ENCODE data around the gene FBL.

DNA sequence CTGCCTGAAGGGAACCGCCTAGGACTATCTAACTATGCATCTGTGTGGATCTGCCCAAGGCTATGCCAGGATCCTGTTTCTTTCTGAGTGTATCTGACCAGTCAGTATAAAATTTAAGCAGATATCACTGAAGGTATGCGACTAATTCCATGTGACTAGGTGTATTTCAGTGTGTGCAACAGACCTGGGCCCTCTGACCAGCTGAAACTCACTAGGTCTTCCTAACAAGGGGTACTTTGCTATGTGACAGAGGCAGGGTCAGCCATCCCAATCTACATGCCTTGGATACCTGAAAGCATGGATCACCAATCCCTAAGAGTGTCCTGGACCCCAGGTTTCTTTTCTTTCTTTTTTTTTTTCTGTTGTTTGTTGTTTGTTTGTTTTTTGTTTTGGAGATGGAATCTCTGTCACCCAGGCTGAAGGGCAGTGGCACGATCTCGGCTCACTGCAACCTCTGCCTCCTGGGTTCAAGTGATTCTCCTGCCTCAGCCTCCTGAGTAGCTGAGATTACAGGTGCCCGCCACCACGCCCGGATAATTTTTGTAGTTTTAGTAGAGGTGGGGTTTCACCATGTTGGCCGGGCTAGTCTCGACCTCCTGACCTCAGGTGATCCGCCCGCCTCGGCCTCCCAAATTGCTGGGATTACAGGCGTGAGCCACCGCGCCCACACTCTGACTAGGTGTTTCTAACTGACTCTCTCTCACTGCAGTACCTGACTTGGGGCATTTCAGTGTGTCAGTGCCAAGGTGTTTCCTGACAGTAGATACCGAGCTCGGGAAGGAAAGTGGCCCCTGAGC, 44.8 kb upstream of the FBL start:
- TF ChIP-seq, protein P1, sequence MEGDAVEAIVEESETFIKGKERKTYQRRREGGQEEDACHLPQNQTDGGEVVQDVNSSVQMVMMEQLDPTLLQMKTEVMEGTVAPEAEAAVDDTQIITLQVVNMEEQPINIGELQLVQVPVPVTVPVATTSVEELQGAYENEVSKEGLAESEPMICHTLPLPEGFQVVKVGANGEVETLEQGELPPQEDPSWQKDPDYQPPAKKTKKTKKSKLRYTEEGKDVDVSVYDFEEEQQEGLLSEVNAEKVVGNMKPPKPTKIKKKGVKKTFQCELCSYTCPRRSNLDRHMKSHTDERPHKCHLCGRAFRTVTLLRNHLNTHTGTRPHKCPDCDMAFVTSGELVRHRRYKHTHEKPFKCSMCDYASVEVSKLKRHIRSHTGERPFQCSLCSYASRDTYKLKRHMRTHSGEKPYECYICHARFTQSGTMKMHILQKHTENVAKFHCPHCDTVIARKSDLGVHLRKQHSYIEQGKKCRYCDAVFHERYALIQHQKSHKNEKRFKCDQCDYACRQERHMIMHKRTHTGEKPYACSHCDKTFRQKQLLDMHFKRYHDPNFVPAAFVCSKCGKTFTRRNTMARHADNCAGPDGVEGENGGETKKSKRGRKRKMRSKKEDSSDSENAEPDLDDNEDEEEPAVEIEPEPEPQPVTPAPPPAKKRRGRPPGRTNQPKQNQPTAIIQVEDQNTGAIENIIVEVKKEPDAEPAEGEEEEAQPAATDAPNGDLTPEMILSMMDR (IDR thresholded peaks at IDR 0.05), result no peak
- no peak for TF ChIP-seq POLR2A (IDR thresholded peaks at IDR 0.05)

Measured in esophagus squamous epithelium (tissue), 4 donors.